Measurements from ENCODE around the gene TRPM8.

The TRPM8 gene

DNA sequence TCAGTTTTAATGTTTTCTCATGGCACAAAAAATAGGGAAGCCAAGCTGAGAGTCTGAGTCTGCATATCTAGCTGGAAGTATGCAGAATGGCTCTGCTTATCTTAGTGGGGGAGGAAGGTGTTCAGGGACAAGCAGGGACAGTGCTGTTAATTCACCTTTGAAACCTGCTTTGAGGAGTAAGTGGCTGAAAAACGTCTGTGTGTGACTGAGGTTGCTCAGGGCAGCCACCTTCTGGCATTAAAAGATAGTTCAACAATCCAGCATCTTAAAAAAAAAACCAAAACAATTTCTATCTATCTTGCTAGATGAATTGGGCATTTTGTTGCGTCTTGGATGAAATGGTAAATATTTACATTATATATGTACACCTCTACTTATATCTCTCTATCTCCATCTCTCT, 2.0 kb upstream of the TRPM8 start:
- Histone ChIP-seq H3K27me3 (ENCODE audit: insufficient read depth, poor library complexity, severe bottlenecking) (peaks cover 5% of the 10 kb centered on the region), H3K4me3 (replicated peaks; ENCODE audit: insufficient read depth, low read length) (no peak overlapping the region), H3K27ac (replicated peaks) (no peak overlapping the region)
- no peak for TF ChIP-seq POLR2AphosphoS5 (IDR thresholded peaks at IDR 0.05; ENCODE audit: low read depth)
- TF ChIP-seq, protein P1, sequence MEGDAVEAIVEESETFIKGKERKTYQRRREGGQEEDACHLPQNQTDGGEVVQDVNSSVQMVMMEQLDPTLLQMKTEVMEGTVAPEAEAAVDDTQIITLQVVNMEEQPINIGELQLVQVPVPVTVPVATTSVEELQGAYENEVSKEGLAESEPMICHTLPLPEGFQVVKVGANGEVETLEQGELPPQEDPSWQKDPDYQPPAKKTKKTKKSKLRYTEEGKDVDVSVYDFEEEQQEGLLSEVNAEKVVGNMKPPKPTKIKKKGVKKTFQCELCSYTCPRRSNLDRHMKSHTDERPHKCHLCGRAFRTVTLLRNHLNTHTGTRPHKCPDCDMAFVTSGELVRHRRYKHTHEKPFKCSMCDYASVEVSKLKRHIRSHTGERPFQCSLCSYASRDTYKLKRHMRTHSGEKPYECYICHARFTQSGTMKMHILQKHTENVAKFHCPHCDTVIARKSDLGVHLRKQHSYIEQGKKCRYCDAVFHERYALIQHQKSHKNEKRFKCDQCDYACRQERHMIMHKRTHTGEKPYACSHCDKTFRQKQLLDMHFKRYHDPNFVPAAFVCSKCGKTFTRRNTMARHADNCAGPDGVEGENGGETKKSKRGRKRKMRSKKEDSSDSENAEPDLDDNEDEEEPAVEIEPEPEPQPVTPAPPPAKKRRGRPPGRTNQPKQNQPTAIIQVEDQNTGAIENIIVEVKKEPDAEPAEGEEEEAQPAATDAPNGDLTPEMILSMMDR (IDR thresholded peaks at IDR 0.05; ENCODE audit: insufficient read depth, low read length): no peak
- no peak for TF ChIP-seq GABPA (IDR thresholded peaks at IDR 0.05; ENCODE audit: low read depth)
- TF ChIP-seq SPI1 (IDR thresholded peaks at IDR 0.05; ENCODE audit: borderline replicate concordance, low read depth): no peak
- TF ChIP-seq, protein P2, sequence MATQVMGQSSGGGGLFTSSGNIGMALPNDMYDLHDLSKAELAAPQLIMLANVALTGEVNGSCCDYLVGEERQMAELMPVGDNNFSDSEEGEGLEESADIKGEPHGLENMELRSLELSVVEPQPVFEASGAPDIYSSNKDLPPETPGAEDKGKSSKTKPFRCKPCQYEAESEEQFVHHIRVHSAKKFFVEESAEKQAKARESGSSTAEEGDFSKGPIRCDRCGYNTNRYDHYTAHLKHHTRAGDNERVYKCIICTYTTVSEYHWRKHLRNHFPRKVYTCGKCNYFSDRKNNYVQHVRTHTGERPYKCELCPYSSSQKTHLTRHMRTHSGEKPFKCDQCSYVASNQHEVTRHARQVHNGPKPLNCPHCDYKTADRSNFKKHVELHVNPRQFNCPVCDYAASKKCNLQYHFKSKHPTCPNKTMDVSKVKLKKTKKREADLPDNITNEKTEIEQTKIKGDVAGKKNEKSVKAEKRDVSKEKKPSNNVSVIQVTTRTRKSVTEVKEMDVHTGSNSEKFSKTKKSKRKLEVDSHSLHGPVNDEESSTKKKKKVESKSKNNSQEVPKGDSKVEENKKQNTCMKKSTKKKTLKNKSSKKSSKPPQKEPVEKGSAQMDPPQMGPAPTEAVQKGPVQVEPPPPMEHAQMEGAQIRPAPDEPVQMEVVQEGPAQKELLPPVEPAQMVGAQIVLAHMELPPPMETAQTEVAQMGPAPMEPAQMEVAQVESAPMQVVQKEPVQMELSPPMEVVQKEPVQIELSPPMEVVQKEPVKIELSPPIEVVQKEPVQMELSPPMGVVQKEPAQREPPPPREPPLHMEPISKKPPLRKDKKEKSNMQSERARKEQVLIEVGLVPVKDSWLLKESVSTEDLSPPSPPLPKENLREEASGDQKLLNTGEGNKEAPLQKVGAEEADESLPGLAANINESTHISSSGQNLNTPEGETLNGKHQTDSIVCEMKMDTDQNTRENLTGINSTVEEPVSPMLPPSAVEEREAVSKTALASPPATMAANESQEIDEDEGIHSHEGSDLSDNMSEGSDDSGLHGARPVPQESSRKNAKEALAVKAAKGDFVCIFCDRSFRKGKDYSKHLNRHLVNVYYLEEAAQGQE (IDR thresholded peaks at IDR 0.05; ENCODE audit: insufficient replicate concordance, low read depth): no peak
- DNase-seq (ENCODE audit: low read depth in 1 of 2, low spot score in 1 of 2): no peak

DNA sequence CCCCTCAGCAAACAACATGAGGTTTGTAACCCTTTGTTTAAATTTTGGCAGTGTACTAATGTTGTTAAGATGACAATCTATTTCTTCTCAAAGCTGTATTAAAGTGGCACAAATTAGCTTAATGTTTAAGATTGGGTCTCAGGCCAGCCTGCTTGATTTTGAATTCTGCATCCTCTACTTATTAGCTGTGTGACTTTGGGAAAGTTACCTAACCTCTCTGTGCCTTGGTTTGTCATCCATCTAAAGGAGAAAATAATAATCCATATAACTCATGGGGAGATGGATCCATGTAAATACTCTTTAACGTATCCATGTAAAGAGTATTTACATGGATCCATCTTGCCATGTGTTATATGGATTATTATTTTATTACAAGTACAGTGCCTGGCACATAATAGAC, 2.1 kb downstream of the TRPM8 start:
- H3K27me3 ChIP-seq (ENCODE audit: insufficient read depth, poor library complexity, severe bottlenecking): peaks cover 7% of the 10 kb centered on the region
- TF ChIP-seq, protein P2 (IDR thresholded peaks at IDR 0.05; ENCODE audit: insufficient replicate concordance, low read depth): no peak
- no peak for TF ChIP-seq GABPA (IDR thresholded peaks at IDR 0.05; ENCODE audit: low read depth)
- TF ChIP-seq SPI1 (IDR thresholded peaks at IDR 0.05; ENCODE audit: borderline replicate concordance, low read depth): no peak
- TF ChIP-seq, protein P1 (IDR thresholded peaks at IDR 0.05; ENCODE audit: insufficient read depth, low read length): no peak
- no peak for TF ChIP-seq POLR2AphosphoS5 (IDR thresholded peaks at IDR 0.05; ENCODE audit: low read depth)
- no peak for DNase-seq (ENCODE audit: low read depth in 1 of 2, low spot score in 1 of 2)
- H3K27ac ChIP-seq (replicated peaks): no peak overlapping the region
- no peak overlapping the region for H3K4me3 ChIP-seq (replicated peaks; ENCODE audit: insufficient read depth, low read length)

DNA sequence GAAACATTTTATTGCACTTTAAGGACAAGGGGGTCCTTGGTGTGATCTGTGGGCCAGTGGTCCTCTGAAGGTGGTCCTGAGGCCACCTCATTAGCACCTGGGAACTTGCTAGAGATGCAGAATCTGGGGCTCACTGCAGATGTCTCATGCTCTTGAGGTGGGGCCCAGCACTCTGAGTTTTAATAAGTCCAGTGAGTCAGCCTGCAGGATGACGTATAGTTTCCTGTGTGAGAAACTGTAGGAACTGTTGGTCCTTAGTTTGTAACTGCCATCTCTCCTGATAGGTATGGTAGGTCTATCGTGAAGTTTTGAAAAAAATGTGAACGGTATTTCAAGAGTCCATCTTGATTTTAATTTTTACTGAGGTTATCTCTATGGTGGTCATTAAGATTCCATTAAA, 2.8 kb downstream of the TRPM8 start:
- DNase-seq (ENCODE audit: low read depth in 1 of 2, low spot score in 1 of 2): no peak
- TF ChIP-seq, protein P2 (IDR thresholded peaks at IDR 0.05; ENCODE audit: insufficient replicate concordance, low read depth): no peak
- no peak for TF ChIP-seq SPI1 (IDR thresholded peaks at IDR 0.05; ENCODE audit: borderline replicate concordance, low read depth)
- no peak for TF ChIP-seq GABPA (IDR thresholded peaks at IDR 0.05; ENCODE audit: low read depth)
- TF ChIP-seq, protein P1 (IDR thresholded peaks at IDR 0.05; ENCODE audit: insufficient read depth, low read length): no peak
- no peak for TF ChIP-seq POLR2AphosphoS5 (IDR thresholded peaks at IDR 0.05; ENCODE audit: low read depth)
- Histone ChIP-seq H3K27ac (replicated peaks) (no peak overlapping the region), H3K4me3 (replicated peaks; ENCODE audit: insufficient read depth, low read length) (no peak overlapping the region), H3K27me3 (ENCODE audit: insufficient read depth, poor library complexity, severe bottlenecking) (peaks cover 7% of the 10 kb centered on the region)

Data from HL-60 (cell line).